BJ (cell line): ENCODE measurements around the gene PRMT3. TPM values are rescaled to one million over a fixed set of nuclear protein-coding genes. Genes with fewer than 3 reads are reported as not detected.

ENCODE experiments used
- CTCF ChIA-PET: fragments of 350-600 bp; formaldehyde crosslinking; extraction: SDS; loops from one replicate; lab custom pipeline; 2021; ENCODE audit warnings: antibody characterized with exemption, inconsistent platforms; lab: Yijun Ruan, JAX
- POLR2A ChIA-PET: fragments of 300-600 bp; sonication (Branson Sonifier 250); formaldehyde crosslinking; extraction: SDS; loops from one replicate; lab custom pipeline; 2021; ENCODE audit warnings: antibody characterized with exemption; lab: Charles Lee
- DNase-seq: peaks from one replicate; pipeline ENCODE4 v3.0.0-alpha.2; 2011; ENCODE audit warnings: low read depth
- H3K27me3 ChIP-seq: 2 replicates; pipeline ENCODE4 v1.6.0; 2011; ENCODE audit warnings: low read length; ENCODE audit not compliant: control insufficient read depth, insufficient read depth
- H3K36me3 ChIP-seq: 2 replicates; pipeline ENCODE4 v1.5.1; 2011; ENCODE audit warnings: low read length; ENCODE audit not compliant: control insufficient read depth, insufficient read depth
- H3K4me3 ChIP-seq: 2 replicates; pipeline ENCODE4 v1.5.1; 2011; ENCODE audit warnings: low read depth, mild to moderate bottlenecking, control low read depth, low read length
- polyA plus RNA-seq: library from polyadenylated mRNA; depleted of rRNA; stranded (reverse); fragments of >200 nt; gene quantifications from 2 replicates; pipeline ENCODE4 v1.2.3, GENCODE V29; 2011
- TF ChIP-seq, protein P1 (sequence below): IDR thresholded peaks from 2 replicates; pipeline ENCODE4 v1.5.1; 2011; ENCODE audit warnings: low read depth, mild to moderate bottlenecking, control low read depth, inconsistent platforms, low read length, moderate library complexity; ENCODE audit not compliant: insufficient read depth

The PRMT3 gene
- polyA plus RNA-seq, 1 experiment = 5.6 TPM

DNA sequence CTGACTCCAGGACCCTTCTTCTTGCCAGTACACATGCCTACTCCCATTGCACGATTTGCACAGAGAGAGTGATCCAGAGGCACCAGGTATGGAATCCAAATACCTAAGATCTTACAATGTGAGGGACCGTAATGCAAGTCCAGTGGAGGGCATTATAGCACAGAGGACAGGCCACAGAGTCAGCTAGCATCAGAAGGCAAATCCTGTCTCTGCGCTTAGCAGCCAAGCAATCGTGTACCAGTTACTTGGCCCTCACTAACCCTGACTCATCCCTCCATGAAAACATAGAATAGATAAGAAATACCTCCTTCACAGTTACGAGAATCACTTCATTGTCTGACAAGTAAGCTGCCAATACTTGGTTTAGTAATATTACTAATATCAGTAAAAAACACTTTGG is 142.2 kb downstream of the PRMT3 start:
- Histone ChIP-seq H3K27me3 (no peaks in the 10 kb centered on the region), H3K36me3 (no peaks in the 10 kb centered on the region), H3K4me3 (no peak overlapping the region)
- TF ChIP-seq, protein P1, sequence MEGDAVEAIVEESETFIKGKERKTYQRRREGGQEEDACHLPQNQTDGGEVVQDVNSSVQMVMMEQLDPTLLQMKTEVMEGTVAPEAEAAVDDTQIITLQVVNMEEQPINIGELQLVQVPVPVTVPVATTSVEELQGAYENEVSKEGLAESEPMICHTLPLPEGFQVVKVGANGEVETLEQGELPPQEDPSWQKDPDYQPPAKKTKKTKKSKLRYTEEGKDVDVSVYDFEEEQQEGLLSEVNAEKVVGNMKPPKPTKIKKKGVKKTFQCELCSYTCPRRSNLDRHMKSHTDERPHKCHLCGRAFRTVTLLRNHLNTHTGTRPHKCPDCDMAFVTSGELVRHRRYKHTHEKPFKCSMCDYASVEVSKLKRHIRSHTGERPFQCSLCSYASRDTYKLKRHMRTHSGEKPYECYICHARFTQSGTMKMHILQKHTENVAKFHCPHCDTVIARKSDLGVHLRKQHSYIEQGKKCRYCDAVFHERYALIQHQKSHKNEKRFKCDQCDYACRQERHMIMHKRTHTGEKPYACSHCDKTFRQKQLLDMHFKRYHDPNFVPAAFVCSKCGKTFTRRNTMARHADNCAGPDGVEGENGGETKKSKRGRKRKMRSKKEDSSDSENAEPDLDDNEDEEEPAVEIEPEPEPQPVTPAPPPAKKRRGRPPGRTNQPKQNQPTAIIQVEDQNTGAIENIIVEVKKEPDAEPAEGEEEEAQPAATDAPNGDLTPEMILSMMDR = no peak
- POLR2A ChIA-PET = no interaction called here
- CTCF ChIA-PET = interaction anchor here (1.6 kb wide), 1 partner anchor 133 kb away, joined by 3 read pairs; no protein-coding TSS in a partner anchor
- DNase-seq = no peak

DNA sequence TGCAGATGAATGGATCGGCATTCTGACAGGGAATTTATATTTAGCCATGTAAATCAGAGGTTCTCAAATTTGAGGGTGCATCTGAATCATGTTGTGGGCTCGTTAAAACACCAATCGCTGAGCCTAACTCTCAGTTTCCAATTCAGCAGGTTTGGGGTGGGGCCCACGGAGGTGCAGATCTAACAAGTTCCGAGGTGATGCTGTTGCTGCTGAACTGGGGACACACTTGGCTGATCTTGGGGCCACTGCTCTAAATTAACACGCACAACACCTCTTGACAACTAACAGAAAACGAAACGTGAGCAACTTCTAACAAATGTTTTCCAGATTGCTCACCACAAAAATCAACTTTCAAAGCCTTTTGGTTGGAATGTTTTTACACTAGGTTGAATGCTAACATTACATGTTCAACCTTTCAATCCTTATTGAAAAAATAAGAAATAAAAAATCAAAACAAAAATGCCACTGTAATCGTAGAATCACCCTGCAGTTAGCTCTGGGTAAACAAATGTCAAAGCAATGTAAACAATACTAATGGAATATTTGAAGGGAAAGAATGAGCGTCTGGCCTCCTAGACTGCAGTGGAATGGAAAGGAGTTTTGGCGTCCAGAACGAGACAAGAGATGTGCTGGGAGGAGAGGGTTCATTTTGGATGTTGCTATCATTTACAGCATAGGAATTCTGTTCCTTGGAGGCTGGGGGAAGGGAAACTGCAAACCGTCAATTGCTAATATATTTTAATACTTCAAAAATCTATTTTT is 143.6 kb downstream of the PRMT3 start:
- no peaks in the 10 kb centered on the region for H3K36me3 ChIP-seq
- H3K4me3 ChIP-seq = no peak overlapping the region
- ChIA-PET CTCF (no interaction called here), POLR2A (no interaction called here)
- no peak for DNase-seq
- TF ChIP-seq, protein P1 = no peak
- H3K27me3 ChIP-seq = no peaks in the 10 kb centered on the region

DNA sequence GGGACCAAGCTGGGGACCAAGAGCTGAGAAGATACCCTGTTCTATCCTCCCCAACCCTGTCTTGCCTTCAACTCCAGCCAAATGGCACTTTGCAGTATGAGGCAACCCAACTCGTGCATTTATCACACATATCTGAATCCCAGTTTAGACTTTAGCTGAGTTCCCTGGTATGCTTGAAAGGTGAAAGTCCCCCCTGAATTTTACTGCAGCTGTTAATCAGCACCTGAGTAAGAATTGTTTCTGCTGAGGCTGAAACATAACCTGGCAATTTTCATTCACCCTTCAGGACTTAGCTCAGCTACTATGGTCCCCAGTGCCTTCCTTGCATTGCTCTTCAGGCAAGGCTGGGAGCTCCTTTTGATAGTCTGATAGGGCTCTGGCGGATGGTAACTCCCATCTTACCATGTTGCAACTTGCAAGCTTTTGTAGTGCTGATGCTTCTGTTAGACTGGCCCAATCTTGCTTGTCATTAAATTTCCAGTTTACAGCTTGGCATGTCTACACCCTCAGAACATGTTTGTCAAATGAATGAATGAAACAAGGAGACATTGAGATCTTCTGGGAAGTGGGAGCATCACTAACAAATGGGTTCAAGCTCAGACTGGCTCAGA is 147.9 kb downstream of the PRMT3 start:
- H3K36me3 ChIP-seq = no peaks in the 10 kb centered on the region
- H3K27me3 ChIP-seq = no peaks in the 10 kb centered on the region
- TF ChIP-seq, protein P1 = no peak
- POLR2A ChIA-PET = no interaction called here
- CTCF ChIA-PET = no interaction called here
- no peak for DNase-seq
- no peak overlapping the region for H3K4me3 ChIP-seq

DNA sequence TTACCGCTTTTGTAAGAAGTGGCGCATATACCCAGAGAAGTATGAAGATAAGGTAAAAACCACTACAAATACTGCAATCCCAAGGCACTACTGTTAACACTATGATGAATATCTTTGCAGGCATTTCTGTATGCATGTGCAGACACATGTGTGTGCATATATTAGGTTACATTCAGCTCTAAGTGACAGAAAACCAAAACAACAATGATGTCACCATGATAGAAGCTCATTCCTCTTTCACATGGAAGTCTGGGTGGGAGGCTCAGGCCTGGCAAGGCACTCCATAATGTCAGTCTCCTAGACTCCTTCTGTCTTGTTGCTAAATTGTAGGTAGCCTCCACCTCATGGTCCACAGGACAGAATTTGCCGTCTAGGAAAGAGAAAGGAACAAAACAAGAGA is 148.8 kb downstream of the PRMT3 start:
- Histone ChIP-seq H3K4me3 (no peak overlapping the region), H3K27me3 (no peaks in the 10 kb centered on the region), H3K36me3 (no peaks in the 10 kb centered on the region)
- ChIA-PET POLR2A (no interaction called here), CTCF (no interaction called here)
- TF ChIP-seq, protein P1 = no peak
- DNase-seq = no peak

DNA sequence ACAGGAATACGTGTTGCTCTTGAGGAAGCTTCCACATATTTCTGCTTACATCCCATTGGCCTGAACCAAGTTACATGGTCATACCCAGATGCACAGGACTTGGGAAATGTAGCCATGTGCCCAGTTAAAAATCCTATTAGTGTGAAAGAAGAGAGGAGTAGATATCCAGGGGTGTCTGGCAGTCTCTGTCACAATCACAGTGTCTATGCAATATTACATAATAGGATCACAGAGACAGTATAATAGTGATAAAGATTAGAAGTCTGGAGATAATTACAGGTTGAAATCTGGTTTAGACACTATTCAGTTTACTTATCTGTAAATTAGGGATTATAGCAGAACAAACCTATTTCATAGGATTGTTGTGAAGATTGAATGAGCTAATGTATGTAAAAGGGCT is 149.3 kb downstream of the PRMT3 start:
- DNase-seq = no peak
- CTCF ChIA-PET = no interaction called here

More for the DNA sequence above, 149.3 kb downstream of the PRMT3 start:
- H3K4me3 ChIP-seq = no peak overlapping the region
- POLR2A ChIA-PET = no interaction called here
- no peaks in the 10 kb centered on the region for H3K27me3 ChIP-seq
- no peaks in the 10 kb centered on the region for H3K36me3 ChIP-seq
- TF ChIP-seq, protein P1 = no peak
